A673 (cell line): ENCODE data around the gene KPNB1. TPM values are rescaled to one million over a fixed set of nuclear protein-coding genes. Genes with fewer than 3 reads are reported as not detected.
A peak's percentile ranks its signal among the peaks of the same experiment; 100 is the strongest.

Experiments
- BruUV-seq: library from RNA; stranded (reverse); fragments of 400-500 nt; replicated peaks from 2 replicates; lab custom pipeline; 2021; lab: Mats Ljungman, UMichigan
- CTCF ChIA-PET: fragments of 300-600 bp; sonication (Branson Sonifier 250); formaldehyde crosslinking; loops from one replicate; lab custom pipeline; 2022; ENCODE audit warnings: antibody characterized with exemption; lab: Charles Lee
- POLR2A ChIA-PET: fragments of 300-600 bp; sonication (Branson Sonifier 250); formaldehyde crosslinking; loops from one replicate; lab custom pipeline; 2022; ENCODE audit warnings: antibody characterized with exemption; ENCODE audit not compliant: low non-redundant PET; lab: Charles Lee
- DNase-seq: peaks from one replicate; pipeline ENCODE4 v3.0.0-alpha.2; 2015; ENCODE audit warnings: low spot score
- H3K27ac ChIP-seq: fragments of 200-600 bp; sonication (generic); 2 replicates; pipeline ENCODE4 v1.5.1; 2016; ENCODE audit warnings: mixed run types, low read depth, mild to moderate bottlenecking, mixed read lengths, antibody characterized with exemption, low read length; ENCODE audit not compliant: poor library complexity, severe bottlenecking
- H3K27me3 ChIP-seq: fragments of 200-600 bp; sonication (generic); replicated peaks from 2 replicates; pipeline ENCODE4 v1.6.1; 2017; ENCODE audit warnings: mixed run types, low read depth, mild to moderate bottlenecking, mixed read lengths, antibody characterized with exemption, low read length; ENCODE audit not compliant: insufficient read depth, poor library complexity
- H3K36me3 ChIP-seq: fragments of 200-600 bp; sonication (generic); 2 replicates; pipeline ENCODE4 v1.6.1; 2016; ENCODE audit warnings: mixed run types, mild to moderate bottlenecking, mixed read lengths, antibody characterized with exemption, low read length; ENCODE audit not compliant: insufficient read depth, poor library complexity, severe bottlenecking
- H3K4me1 ChIP-seq: fragments of 200-600 bp; sonication (generic); 2 replicates; pipeline ENCODE4 v1.6.1; 2017; ENCODE audit warnings: mixed run types, mild to moderate bottlenecking, mixed read lengths, antibody characterized with exemption, low read length; ENCODE audit not compliant: insufficient read depth, poor library complexity, severe bottlenecking
- H3K4me3 ChIP-seq: fragments of 200-600 bp; sonication (generic); 2 replicates; pipeline ENCODE4 v1.5.1; 2016; ENCODE audit warnings: low read depth, mixed run types, mild to moderate bottlenecking, mixed read lengths, low read length; ENCODE audit not compliant: poor library complexity, severe bottlenecking
- H3K9me3 ChIP-seq: fragments of 200-600 bp; sonication (generic); 2 replicates; pipeline ENCODE4 v1.6.1; 2016; ENCODE audit warnings: mixed run types, low read depth, mild to moderate bottlenecking, mixed read lengths, antibody characterized with exemption, low read length; ENCODE audit not compliant: poor library complexity, severe bottlenecking
- CTCF ChIP-seq: fragments of 300-800, 200-600 bp; sonication (generic); conservative IDR thresholded peaks from 2 replicates; pipeline ENCODE4 v1.5.1; 2017; ENCODE audit warnings: low read depth, mild to moderate bottlenecking, antibody characterized with exemption, low read length, moderate library complexity, mixed read lengths
- EZH2 ChIP-seq: fragments of 200-600 bp; sonication (generic); IDR thresholded peaks from 2 replicates; pipeline ENCODE4 v1.6.1; 2017; ENCODE audit warnings: borderline replicate concordance, low read depth, mild to moderate bottlenecking, mixed read lengths, antibody characterized with exemption, low read length; ENCODE audit not compliant: poor library complexity, severe bottlenecking
- intact Hi-C: fragments of 100-400 bp; cut with micrococcal nuclease; formaldehyde crosslinking; loops from one replicate; pipeline ENCODE4 v1.10.0; 2022; ENCODE audit not compliant: unreplicated experiment
- total RNA-seq: library from RNA; stranded (reverse); gene quantifications from 2 replicates; pipeline ENCODE4 v1.2.3, GENCODE V29; 2021

The KPNB1 gene
- total RNA-seq, 1 experiment from 2014 or later = 429 TPM

DNA sequence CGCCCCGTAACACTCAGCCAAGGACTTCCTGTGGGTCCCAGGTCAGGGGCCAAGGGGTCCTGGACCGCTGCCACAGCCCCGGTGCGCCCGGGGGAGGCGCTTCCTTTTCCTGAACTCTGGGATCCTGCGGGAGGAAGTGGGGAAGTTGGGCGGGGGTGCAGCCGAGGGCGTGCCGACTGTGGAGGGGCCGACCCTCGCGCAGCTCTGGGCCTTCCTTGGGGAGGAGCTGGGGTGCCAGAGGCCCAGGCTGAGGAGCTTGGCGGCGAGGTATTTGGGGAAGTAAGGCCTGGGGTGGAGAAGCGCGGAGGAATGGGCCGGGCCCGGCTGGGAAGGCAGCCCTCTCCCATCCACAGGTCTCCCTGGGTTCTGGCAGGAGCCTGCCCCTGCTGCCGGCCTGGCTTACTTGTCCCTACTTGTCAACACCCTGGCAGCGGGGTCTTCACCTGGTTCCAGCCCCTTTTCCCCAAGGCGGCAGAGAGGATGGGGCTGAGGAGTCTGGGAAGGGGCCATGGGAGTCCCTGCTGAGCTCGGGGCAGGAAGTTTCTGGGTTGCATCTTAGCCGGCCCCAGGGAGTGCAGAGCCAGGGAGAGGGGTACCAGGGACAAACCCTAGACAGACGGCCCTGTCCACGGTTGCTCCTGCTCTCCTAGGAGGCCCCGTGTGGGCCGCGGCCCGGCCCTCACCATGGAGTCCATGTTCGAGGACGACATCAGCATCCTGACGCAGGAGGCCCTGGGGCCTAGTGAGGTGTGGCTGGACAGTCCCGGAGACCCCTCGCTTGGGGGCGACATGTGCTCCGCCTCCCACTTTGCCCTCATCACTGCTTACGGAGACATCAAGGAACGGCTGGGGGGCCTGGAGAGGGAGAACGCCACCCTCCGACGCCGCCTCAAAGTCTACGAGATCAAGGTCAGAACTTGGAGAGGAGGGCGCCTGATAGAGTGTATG lies 46.0 kb downstream of the KPNB1 start:
- H3K9me3 ChIP-seq = no peaks in the 10 kb centered on the region
- intact Hi-C loops = no loop called here
- DNase-seq = peak; percentile 41
- no peaks in the 10 kb centered on the region for H3K27me3 ChIP-seq
- H3K27ac ChIP-seq = peak overlapping the region; percentile 63
- CTCF ChIA-PET = no interaction called here
- POLR2A ChIA-PET = no interaction called here
- H3K4me3 ChIP-seq = peak overlapping the region; percentile 60
- peaks cover 6% of the 10 kb centered on the region for H3K4me1 ChIP-seq
- TF ChIP-seq CTCF (no peak), EZH2 (no peak)
- no TSS peak for BruUV-seq
- peaks cover 4% of the 10 kb centered on the region for H3K36me3 ChIP-seq

DNA sequence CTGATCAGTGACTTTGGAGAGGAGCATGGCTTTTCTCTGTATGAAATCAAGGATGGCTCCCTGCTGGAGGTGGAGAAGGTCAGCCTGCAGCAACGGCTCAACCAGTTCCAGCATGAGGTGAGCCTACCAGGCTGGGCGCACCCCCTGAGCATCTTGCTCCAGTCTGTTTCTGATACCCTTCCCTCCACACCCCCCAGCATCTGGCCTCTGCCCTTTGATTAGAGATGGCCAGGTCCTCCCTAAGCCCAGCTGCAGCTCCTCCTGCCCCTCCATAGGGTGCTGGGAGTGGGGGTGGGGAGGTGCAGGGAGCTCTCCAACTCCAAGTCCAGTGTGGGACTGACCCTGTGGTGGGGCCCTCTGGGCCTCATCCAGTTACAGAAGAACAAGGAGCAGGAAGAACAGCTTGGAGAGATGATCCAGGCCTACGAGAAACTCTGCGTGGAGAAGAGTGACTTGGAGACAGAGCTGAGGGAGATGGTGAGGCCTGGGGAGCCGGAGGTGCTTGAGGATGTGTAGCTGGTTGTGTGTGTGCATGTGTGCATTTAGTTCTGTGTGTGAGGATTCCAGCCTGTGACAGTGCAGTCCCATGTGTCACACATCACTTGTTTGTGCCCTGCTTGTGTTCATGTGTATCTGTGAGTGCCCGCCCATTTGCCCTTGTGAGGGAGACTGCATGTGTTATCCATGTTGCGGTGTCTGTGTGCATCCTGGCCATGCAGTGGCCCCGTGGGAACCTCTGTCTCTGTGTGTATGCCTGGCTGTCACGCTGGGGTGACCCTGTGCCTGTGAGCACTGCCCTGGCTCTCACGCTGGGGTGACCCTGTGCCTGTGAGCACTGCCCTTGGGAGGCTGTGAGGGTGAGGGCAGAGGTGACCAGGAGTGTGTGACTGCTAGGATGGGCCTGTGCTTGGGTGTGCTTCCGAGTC lies 47.3 kb downstream of the KPNB1 start:
- CTCF ChIA-PET = no interaction called here
- H3K36me3 ChIP-seq = peaks cover 4% of the 10 kb centered on the region
- intact Hi-C loops = no loop called here
- no peaks in the 10 kb centered on the region for H3K27me3 ChIP-seq
- BruUV-seq = no TSS peak
- H3K27ac ChIP-seq = no peak overlapping the region
- peaks cover 6% of the 10 kb centered on the region for H3K4me1 ChIP-seq
- H3K9me3 ChIP-seq = no peaks in the 10 kb centered on the region
- no peak overlapping the region for H3K4me3 ChIP-seq
- no peak for DNase-seq
- TF ChIP-seq CTCF (no peak), EZH2 (no peak)
- POLR2A ChIA-PET = no interaction called here

GRCh38 chr17:47697906-47698711 lies 48.4 kb downstream of the KPNB1 start:
- Histone ChIP-seq H3K27ac (no peak overlapping the region), H3K4me3 (no peak overlapping the region), H3K36me3 (peaks cover 4% of the 10 kb centered on the region), H3K9me3 (no peaks in the 10 kb centered on the region), H3K27me3 (no peaks in the 10 kb centered on the region), H3K4me1 (peaks cover 4% of the 10 kb centered on the region)
- ChIA-PET POLR2A (interaction anchor here (0.6 kb wide), 1 partner anchor 19 kb away, joined by 11 read pairs; no protein-coding TSS in a partner anchor), CTCF (no interaction called here)
- no peak for TF ChIP-seq CTCF
- no peak for TF ChIP-seq EZH2
- intact Hi-C loops = loop anchor here (2.0 kb wide), 1 partner anchor 45 kb away; no protein-coding TSS in a partner anchor
- BruUV-seq = no TSS peak
- no peak for DNase-seq
